ENCODE measurements around the gene PRMT9. TPM values are rescaled to one million over a fixed set of nuclear protein-coding genes. Genes with fewer than 3 reads are reported as not detected.
A peak's percentile ranks its signal among the peaks of the same experiment; 100 is the strongest.

PRMT9 gene
- total and polyA plus RNA-seq, 2 of the 4 experiments (the other 2 are of a cell fraction), result 5.0 to 14.2 TPM

GRCh38 chr4:147727476-147728028, 43.6 kb upstream of the PRMT9 start:
- H3K4me3 ChIP-seq (ENCODE audit: insufficient read depth, low read depth, low read length), result no peak overlapping the region
- H2AK5ac ChIP-seq (ENCODE audit: low read depth, low read length), result peak overlapping the region; percentile 14; the same call in 1 of the 2 replicates
- no peak overlapping the region for H3K27ac ChIP-seq (ENCODE audit: insufficient read depth, low read length)
- peak overlapping the region; percentile 51 for H2BK5ac ChIP-seq (ENCODE audit: low read depth, low read length, poor library complexity, severe bottlenecking)
- H4K8ac ChIP-seq (ENCODE audit: low read depth in 2 of 2, low read length in 2 of 2), result no peak overlapping the region
- no peak overlapping the region for H4K5ac ChIP-seq (ENCODE audit: low read depth, low read length)
- CTCF ChIA-PET, result interaction anchor here (0.7 to 2.8 kb wide), 2 partner anchors 44 to 139 kb away, joined by 3 to 9 read pairs; no protein-coding TSS in a partner anchor
- peak; percentile 50 for DNase-seq
- in situ Hi-C loops (cut with MboI; ENCODE audit: low sequenced_read_pairs) (no loop called here), dilution Hi-C loops (cut with HindIII; ENCODE audit: low sequenced_read_pairs, unreplicated experiment) (no loop called here), intact Hi-C loops (cut with micrococcal nuclease) (no loop called here)
- no peak overlapping the region for H2AK9ac ChIP-seq (replicated peaks; ENCODE audit: low read depth, low read length, poor library complexity)
- H3K14ac ChIP-seq (replicated peaks; ENCODE audit: low read depth, low read length), result peak overlapping the region; percentile 6; the same call in 1 of the 2 replicates
- no peak for ATAC-seq (ENCODE audit: low read depth)
- no peak overlapping the region for H2BK20ac ChIP-seq (ENCODE audit: low read depth, low read length)
- TF ChIP-seq FOS (IDR thresholded peaks at IDR 0.05; ENCODE audit: low read depth, low read length) (no peak), MAZ (IDR thresholded peaks at IDR 0.05; ENCODE audit: borderline replicate concordance, low read depth, low read length) (no peak), SMC3 (IDR thresholded peaks at IDR 0.05; ENCODE audit: low read depth, low read length) (no peak), CTCF (conservative IDR thresholded peaks at IDR 0.05; ENCODE audit: low read depth, low read length) (no peak), USF2 (IDR thresholded peaks at IDR 0.05; ENCODE audit: low read depth, low read length) (no peak), CEBPB (IDR thresholded peaks at IDR 0.05; ENCODE audit: low read depth, low read length) (no peak), CHD1 (IDR thresholded peaks at IDR 0.05; ENCODE audit: low read depth, low read length) (no peak), ELK1 (IDR thresholded peaks at IDR 0.05; ENCODE audit: borderline replicate concordance, low read depth, low read length) (no peak), MXI1 (IDR thresholded peaks at IDR 0.05; ENCODE audit: borderline replicate concordance, low read depth, low read length) (no peak), BHLHE40 (IDR thresholded peaks at IDR 0.05; ENCODE audit: low read depth, low read length) (no peak), RCOR1 (IDR thresholded peaks at IDR 0.05; ENCODE audit: insufficient replicate concordance, low read length) (no peak), RFX5 (IDR thresholded peaks at IDR 0.05; ENCODE audit: low read depth, low read length) (no peak)
- H4K91ac ChIP-seq (ENCODE audit: insufficient read depth, low read depth, low read length), result no peak overlapping the region
- H3K9me3 ChIP-seq (ENCODE audit: control insufficient read depth, insufficient read depth, low read length), result no peaks in the 10 kb centered on the region
- peaks cover 3% of the 10 kb centered on the region for H3K9me1 ChIP-seq (ENCODE audit: insufficient read depth, low read length)
- no CpG with 5 or more reads among the region's 2 CpGs for WGBS, 2 experiments (ENCODE audit: extremely low coverage in 2 of 2, insufficient read length in 1 of 2)
- H3K4ac ChIP-seq (ENCODE audit: low read depth, low read length), result peak overlapping the region; percentile 8; the same call in 1 of the 2 replicates
- H2BK120ac ChIP-seq (ENCODE audit: low read depth, low read length), result peak overlapping the region; percentile 12; the same call in 1 of the 2 replicates
- no peak overlapping the region for H2BK15ac ChIP-seq (ENCODE audit: low read depth, low read length)
- no peaks in the 10 kb centered on the region for H4K20me1 ChIP-seq (ENCODE audit: insufficient read depth, low read length)
- no peaks in the 10 kb centered on the region for H3K36me3 ChIP-seq (ENCODE audit: control insufficient read depth, insufficient read depth, low read length)
- peak overlapping the region; percentile 66; the same call in 1 of the 2 replicates for H3K18ac ChIP-seq (ENCODE audit: low read depth, low read length)
- H2AFZ ChIP-seq (replicated peaks; ENCODE audit: low read length, poor library complexity), result no peak overlapping the region
- POLR2A ChIA-PET (ENCODE audit: unreplicated experiment), result no interaction called here
- peaks cover 0 to 6% of the 10 kb centered on the region in 2 experiments; a peak in 1 of 4 replicates for H3K79me1 ChIP-seq (ENCODE audit: low read depth in 1 of 2, low read length in 2 of 2)
- peaks cover 1% of the 10 kb centered on the region; the same call in 1 of the 2 replicates for H3K4me1 ChIP-seq (ENCODE audit: control insufficient read depth, insufficient read depth, low read length)
- no peak overlapping the region for H3K56ac ChIP-seq (ENCODE audit: extremely low read depth, insufficient read depth, low read length)
- H3K4me2 ChIP-seq (ENCODE audit: low read depth, low read length), result no peak overlapping the region; the same call in 1 of the 2 replicates
- H3K9ac ChIP-seq (ENCODE audit: low read depth, low read length), result no peak overlapping the region
- BruUV-seq (replicated peaks), result no TSS peak
- H3K27me3 ChIP-seq (ENCODE audit: control insufficient read depth, insufficient read depth, low read length), result no peaks in the 10 kb centered on the region
- H3K23ac ChIP-seq (ENCODE audit: low read depth, low read length), result no peak overlapping the region

Measured in IMR-90 (cell line).